Neutrophil (primary cell): ENCODE results near the gene OTC.

Experiments
- H3K27ac ChIP-seq: fragments of 200-600 bp; sonication (generic); 2 replicates; pipeline ENCODE4 v1.5.1; 2016; ENCODE audit warnings: mild to moderate bottlenecking, moderate library complexity
- H3K27me3 ChIP-seq: fragments of 200-600 bp; sonication (generic); 2 replicates; pipeline ENCODE4 v1.6.0; 2016; ENCODE audit warnings: mild to moderate bottlenecking
- H3K36me3 ChIP-seq: fragments of 200-600 bp; sonication (generic); 2 replicates; pipeline ENCODE4 v1.5.1; 2017
- H3K4me1 ChIP-seq, 2 experiments: fragments of 200-600 bp in 1 of 2; sonication (generic) in 1 of 2; 1 replicate in 1 of 2; 2 replicates in 1 of 2; pipeline versions ENCODE4 v1.5.1 to v1.6.1; 2013 to 2016; ENCODE audit warnings: low read depth in 1 of 2, low read length in 1 of 2, mild to moderate bottlenecking in 1 of 2, moderate library complexity in 1 of 2; ENCODE audit not compliant: control insufficient read depth in 1 of 2, insufficient read depth in 1 of 2
- H3K4me3 ChIP-seq, 2 experiments: fragments of 200-600 bp in 1 of 2; sonication (generic) in 1 of 2; 1 replicate in 1 of 2; 2 replicates in 1 of 2; pipeline ENCODE4 v1.5.1; 2013 to 2016; ENCODE audit warnings: low read depth in 1 of 2, low read length in 1 of 2, mild to moderate bottlenecking in 1 of 2, moderate library complexity in 1 of 2
- H3K9me3 ChIP-seq: fragments of 200-600 bp; sonication (generic); 2 replicates; pipeline ENCODE4 v1.5.1; 2016
- TF ChIP-seq, protein P1 (sequence below): fragments of 200-600 bp; sonication (generic); IDR thresholded peaks from 2 replicates; pipeline ENCODE4 v1.5.1; 2016; ENCODE audit warnings: antibody characterized with exemption

Gene OTC

DNA sequence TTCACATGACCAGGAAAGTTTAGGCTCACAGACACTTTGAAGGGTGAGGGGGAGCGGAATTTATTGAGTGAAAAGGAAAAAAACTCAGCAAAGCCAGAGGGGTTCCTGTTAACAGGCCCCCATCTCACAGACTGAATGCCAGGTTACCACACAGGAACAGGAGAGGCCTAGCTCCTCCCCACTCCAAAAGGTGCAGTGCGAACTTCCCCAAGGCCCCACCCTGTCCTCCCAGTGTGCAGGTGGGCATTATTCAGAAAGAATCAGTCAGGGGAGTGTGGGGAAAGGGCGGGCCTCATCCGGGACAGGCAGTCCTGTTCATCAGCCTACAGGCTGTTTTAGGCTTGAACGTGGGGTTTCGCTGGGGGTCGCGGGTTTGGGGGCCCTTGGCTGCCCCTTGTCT lies 4.0 kb downstream of the OTC start:
- H3K27ac ChIP-seq: no peak overlapping the region
- no peaks in the 10 kb centered on the region for H3K9me3 ChIP-seq
- TF ChIP-seq, protein P1, sequence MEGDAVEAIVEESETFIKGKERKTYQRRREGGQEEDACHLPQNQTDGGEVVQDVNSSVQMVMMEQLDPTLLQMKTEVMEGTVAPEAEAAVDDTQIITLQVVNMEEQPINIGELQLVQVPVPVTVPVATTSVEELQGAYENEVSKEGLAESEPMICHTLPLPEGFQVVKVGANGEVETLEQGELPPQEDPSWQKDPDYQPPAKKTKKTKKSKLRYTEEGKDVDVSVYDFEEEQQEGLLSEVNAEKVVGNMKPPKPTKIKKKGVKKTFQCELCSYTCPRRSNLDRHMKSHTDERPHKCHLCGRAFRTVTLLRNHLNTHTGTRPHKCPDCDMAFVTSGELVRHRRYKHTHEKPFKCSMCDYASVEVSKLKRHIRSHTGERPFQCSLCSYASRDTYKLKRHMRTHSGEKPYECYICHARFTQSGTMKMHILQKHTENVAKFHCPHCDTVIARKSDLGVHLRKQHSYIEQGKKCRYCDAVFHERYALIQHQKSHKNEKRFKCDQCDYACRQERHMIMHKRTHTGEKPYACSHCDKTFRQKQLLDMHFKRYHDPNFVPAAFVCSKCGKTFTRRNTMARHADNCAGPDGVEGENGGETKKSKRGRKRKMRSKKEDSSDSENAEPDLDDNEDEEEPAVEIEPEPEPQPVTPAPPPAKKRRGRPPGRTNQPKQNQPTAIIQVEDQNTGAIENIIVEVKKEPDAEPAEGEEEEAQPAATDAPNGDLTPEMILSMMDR: no peak
- no peaks in the 10 kb centered on the region for H3K4me1 ChIP-seq
- H3K36me3 ChIP-seq: no peaks in the 10 kb centered on the region
- no peaks in the 10 kb centered on the region for H3K27me3 ChIP-seq
- H3K4me3 ChIP-seq: no peak overlapping the region

DNA sequence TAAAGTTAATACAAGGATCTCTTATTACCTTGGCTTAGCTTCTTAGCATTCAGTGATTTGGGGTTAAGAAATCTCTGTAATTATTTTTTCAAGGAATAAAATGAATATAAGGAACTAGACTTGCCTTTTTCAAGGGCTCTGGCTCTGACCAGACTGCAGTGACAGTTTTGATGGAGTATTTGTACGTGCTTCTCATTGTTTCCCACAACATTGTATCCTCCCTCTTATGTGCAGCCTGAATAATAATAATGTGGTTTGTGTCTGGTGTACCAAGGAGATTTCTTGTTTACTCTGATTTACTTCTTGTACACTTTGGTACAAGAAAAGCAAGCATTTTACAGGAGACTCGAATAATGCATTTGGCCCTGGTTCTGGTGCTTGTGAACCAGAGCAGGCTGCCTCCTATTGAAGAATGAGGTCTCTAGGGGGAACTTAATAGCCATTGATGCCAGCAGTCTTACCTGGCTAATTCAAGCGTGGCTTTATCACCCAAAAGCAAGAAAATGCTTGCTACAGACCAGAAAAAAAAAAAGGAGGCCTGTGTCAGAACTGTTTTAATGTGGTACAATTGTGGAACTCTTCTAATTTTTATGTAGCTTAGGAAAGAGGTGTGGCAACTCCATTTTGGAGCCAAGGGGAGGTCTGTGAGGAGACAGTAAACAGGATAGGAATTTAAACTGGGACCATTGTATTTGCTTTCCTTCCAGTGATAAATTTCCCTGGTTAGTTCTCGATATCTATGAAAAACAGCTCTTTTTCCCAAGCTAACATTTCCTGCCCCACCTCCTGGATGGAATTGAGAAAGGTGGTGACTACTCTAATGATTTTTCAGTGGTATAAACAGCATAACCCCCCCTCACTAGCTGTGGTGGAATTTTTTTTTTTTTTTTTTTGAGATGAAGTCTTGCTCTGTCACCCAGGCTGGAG lies 5.6 kb downstream of the OTC start:
- Histone ChIP-seq H3K27me3 (no peaks in the 10 kb centered on the region), H3K4me3 (no peak overlapping the region), H3K27ac (no peak overlapping the region)

DNA sequence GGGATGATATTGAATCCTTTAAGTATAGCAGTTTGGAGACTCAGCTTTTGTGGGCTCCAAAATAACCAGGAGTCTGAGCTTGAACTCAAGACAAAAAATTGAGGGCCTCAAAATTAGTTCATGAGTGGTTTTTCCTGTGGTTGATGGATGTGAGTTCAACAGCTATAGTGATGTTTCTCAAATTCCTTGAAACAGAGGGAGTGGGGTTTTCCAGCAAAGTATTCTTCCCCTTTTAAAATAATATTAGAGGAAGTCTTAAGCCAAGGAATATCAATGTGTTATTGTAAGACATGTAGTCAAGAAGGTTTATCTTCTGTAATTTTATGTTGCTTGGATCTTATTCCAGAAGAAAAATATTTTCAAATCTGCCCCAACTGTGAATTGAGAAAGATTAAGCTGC lies 10.6 kb downstream of the OTC start:
- TF ChIP-seq, protein P1: no peak
- no peak overlapping the region for H3K27ac ChIP-seq

More for the DNA sequence above, 5.6 kb downstream of the OTC start:
- Histone ChIP-seq H3K36me3 (no peaks in the 10 kb centered on the region), H3K9me3 (no peaks in the 10 kb centered on the region), H3K4me1 (no peaks in the 10 kb centered on the region)
- TF ChIP-seq, protein P1: no peak

DNA sequence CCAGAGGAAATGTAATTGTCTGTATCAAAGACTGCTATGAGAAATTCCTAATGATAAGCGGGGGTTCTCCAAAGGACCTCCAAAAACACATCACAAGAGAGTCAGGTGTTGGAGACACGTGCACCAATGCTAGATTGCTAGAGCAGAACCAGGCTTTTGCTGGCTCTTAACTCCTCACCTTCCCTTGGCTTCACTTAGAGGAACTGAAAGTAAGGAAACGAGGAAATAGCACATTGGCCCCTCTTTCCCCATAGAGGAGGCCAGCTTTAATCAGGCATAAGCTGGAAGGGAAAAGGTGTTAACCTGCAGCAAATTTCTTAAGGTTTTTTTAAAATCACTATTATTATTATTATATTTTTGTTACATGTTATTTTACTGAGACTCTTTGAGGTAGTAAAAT lies 13.6 kb downstream of the OTC start:
- Histone ChIP-seq H3K27ac (no peak overlapping the region), H3K4me1 (no peaks in the 10 kb centered on the region), H3K4me3 (no peak overlapping the region), H3K27me3 (no peaks in the 10 kb centered on the region), H3K36me3 (no peaks in the 10 kb centered on the region), H3K9me3 (no peaks in the 10 kb centered on the region)
- TF ChIP-seq, protein P1: no peak

More for the DNA sequence above, 10.6 kb downstream of the OTC start:
- no peak overlapping the region for H3K4me3 ChIP-seq
- H3K9me3 ChIP-seq: no peaks in the 10 kb centered on the region
- H3K36me3 ChIP-seq: no peaks in the 10 kb centered on the region
- no peaks in the 10 kb centered on the region for H3K4me1 ChIP-seq
- no peaks in the 10 kb centered on the region for H3K27me3 ChIP-seq

DNA sequence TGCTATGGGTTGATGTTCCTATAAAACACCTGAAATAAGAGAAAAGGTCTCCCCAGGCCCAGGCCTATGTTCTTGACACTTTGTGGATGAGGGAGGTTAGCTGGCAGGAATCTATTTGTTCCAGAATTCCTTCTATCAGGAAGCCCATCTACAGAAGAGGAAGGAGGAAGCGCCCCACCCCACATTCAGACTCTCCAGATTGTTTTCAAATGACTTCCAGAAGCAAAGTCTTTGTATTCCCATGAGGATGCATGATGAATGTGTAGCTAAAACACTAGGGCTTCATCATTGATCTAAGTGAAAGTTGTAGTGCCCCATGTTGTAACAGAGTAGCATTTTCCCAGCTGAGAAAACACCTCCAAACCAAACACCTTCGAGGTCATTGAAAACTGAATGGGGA lies 16.4 kb downstream of the OTC start:
- Histone ChIP-seq H3K27me3 (no peaks in the 10 kb centered on the region), H3K4me3 (no peak overlapping the region), H3K36me3 (no peaks in the 10 kb centered on the region), H3K27ac (no peak overlapping the region), H3K4me1 (no peaks in the 10 kb centered on the region), H3K9me3 (no peaks in the 10 kb centered on the region)
- TF ChIP-seq, protein P1: no peak
